DND-41 (cell line): Measurements from ENCODE around the gene DOLPP1.

Experiments
- ATAC-seq: fragments of 200-7000 bp; cut with Tn5 transposase; 3 replicates; pipeline ENCODE4 v1.9.1; 2021; ENCODE audit warnings: low read depth; ENCODE audit not compliant: insufficient read depth
- DNase-seq: peaks from one replicate; pipeline ENCODE4 v3.0.0-alpha.2; 2020
- H2AFZ ChIP-seq: 2 replicates; pipeline ENCODE4 v1.6.0; 2012; ENCODE audit warnings: low read depth, low read length
- H3K27ac ChIP-seq: 2 replicates; pipeline ENCODE4 v1.5.1; 2012; ENCODE audit warnings: low read length, inconsistent platforms
- H3K27me3 ChIP-seq: fragments of 200-600 bp; sonication (generic); 2 replicates; pipeline ENCODE4 v1.6.0; 2012; ENCODE audit warnings: low read length, mild to moderate bottlenecking, inconsistent platforms; ENCODE audit not compliant: insufficient read depth, poor library complexity
- H3K36me3 ChIP-seq: 2 replicates; pipeline ENCODE4 v1.5.1; 2012; ENCODE audit warnings: low read length, inconsistent platforms; ENCODE audit not compliant: insufficient read depth
- H3K4me1 ChIP-seq: 2 replicates; pipeline ENCODE4 v1.5.1; 2012; ENCODE audit warnings: mild to moderate bottlenecking, low read length; ENCODE audit not compliant: insufficient read depth
- H3K4me2 ChIP-seq: 2 replicates; pipeline ENCODE4 v1.6.0; 2012; ENCODE audit warnings: mild to moderate bottlenecking, moderate library complexity, low read length, inconsistent platforms; ENCODE audit not compliant: insufficient read depth
- H3K4me3 ChIP-seq, 2 experiments: fragments of 200-600 bp in 1 of 2; shearing (Covaris generic) in 1 of 2; 2 replicates each; pipeline ENCODE4 v1.5.1; 2012 to 2016; ENCODE audit warnings: inconsistent platforms in 2 of 2, low read length in 2 of 2, mild to moderate bottlenecking in 2 of 2, low read depth in 1 of 2, moderate library complexity in 1 of 2
- H3K79me2 ChIP-seq: 2 replicates; pipeline ENCODE4 v1.6.0; 2012; ENCODE audit warnings: low read length, inconsistent platforms; ENCODE audit not compliant: insufficient read depth
- H3K9ac ChIP-seq: 2 replicates; pipeline ENCODE4 v1.6.0; 2012; ENCODE audit warnings: low read depth, mild to moderate bottlenecking, inconsistent platforms, low read length, moderate library complexity
- H3K9me3 ChIP-seq: 2 replicates; pipeline ENCODE4 v1.5.1; 2012; ENCODE audit warnings: low read length, moderate library complexity, mild to moderate bottlenecking, inconsistent platforms; ENCODE audit not compliant: insufficient read depth, severe bottlenecking
- H4K20me1 ChIP-seq: 2 replicates; pipeline ENCODE4 v1.6.0; 2012; ENCODE audit warnings: low read length; ENCODE audit not compliant: insufficient read depth
- EZH2 ChIP-seq: IDR thresholded peaks from 3 replicates; pipeline ENCODE4 v1.6.1; 2012; ENCODE audit warnings: borderline replicate concordance, low read depth, mild to moderate bottlenecking, moderate library complexity, low read length, inconsistent platforms; ENCODE audit not compliant: severe bottlenecking
- TF ChIP-seq, protein P1 (sequence below): IDR thresholded peaks from 2 replicates; pipeline ENCODE4 v1.5.1; 2012; ENCODE audit warnings: borderline replicate concordance, low read length, moderate library complexity, mild to moderate bottlenecking; ENCODE audit not compliant: poor library complexity, severe bottlenecking; ENCODE audit errors: extremely low read depth

The DOLPP1 gene

DNA sequence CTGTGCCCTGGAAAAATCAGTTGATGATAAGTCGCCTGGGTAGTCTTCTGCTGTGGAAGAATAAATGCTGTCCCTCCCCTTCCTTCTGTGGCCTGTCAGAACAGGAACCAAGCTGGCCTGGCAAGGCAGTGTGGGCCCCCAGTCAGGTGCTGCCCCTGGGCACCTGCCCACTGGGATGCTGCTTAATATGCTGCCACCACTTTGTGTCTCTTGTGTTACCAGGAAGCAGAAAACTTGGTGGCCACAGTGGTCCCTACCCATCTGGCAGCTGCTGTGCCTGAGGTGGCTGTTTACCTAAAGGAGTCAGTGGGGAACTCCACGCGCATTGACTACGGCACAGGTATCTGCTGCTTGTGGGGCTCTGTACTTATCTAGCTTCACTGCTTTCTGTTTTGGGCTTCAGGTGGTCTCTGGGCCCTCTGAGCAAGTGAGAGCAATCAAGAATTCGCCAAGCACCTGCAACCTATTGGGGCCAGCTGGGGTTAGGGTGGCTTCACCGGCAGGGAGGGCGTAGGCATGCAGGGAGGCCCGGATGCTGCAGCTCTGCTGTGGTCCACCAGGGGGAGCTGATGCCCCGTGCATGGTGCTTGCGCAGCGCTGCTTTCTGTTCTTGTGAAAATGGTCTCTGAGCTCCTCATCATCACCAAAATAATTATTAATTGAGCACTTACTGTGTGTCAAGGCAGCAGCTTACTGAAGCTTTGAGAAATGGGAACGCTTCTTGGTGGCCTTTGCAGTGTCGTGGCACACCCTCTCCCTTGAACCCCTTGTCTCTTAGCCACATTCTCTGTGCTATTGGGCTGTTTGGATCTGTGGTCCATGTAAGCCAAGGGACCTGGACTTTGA, 50.6 kb downstream of the DOLPP1 start:
- TF ChIP-seq, protein P1, sequence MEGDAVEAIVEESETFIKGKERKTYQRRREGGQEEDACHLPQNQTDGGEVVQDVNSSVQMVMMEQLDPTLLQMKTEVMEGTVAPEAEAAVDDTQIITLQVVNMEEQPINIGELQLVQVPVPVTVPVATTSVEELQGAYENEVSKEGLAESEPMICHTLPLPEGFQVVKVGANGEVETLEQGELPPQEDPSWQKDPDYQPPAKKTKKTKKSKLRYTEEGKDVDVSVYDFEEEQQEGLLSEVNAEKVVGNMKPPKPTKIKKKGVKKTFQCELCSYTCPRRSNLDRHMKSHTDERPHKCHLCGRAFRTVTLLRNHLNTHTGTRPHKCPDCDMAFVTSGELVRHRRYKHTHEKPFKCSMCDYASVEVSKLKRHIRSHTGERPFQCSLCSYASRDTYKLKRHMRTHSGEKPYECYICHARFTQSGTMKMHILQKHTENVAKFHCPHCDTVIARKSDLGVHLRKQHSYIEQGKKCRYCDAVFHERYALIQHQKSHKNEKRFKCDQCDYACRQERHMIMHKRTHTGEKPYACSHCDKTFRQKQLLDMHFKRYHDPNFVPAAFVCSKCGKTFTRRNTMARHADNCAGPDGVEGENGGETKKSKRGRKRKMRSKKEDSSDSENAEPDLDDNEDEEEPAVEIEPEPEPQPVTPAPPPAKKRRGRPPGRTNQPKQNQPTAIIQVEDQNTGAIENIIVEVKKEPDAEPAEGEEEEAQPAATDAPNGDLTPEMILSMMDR = peak; percentile 97
- TF ChIP-seq EZH2 = no peak
- Histone ChIP-seq H3K27me3 (no peaks in the 10 kb centered on the region), H3K79me2 (no peaks in the 10 kb centered on the region), H3K9me3 (no peaks in the 10 kb centered on the region), H4K20me1 (peaks cover 7% of the 10 kb centered on the region), H3K4me1 (no peaks in the 10 kb centered on the region), H3K4me3 (no peak overlapping the region), H3K9ac (no peak overlapping the region), H3K4me2 (no peak overlapping the region), H3K36me3 (peaks cover 84% of the 10 kb centered on the region), H2AFZ (no peak overlapping the region), H3K27ac (no peak overlapping the region)
- DNase-seq = peak; percentile 79
- peak; percentile 99 for ATAC-seq

DNA sequence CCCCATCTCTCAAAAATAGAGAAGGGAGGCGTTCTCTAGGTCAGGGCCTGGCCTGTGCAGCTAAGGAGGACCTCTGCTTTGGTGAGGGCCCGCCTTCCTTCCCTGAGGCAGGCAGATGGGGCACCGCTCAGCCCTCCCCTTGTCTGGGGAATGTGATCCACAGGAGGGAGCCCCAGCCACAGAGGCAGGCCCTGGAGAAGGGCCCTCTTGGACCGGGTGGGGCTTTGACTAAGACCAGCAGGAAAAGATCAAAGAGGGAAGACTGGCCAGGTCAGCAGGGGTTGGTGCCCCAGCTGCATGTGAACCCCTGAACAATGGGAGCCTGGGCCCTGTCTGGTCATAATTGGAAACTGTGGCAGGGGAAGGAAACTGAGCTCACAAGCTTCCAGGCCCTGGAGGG, 52.2 kb downstream of the DOLPP1 start:
- no peaks in the 10 kb centered on the region for H3K9me3 ChIP-seq
- H3K27me3 ChIP-seq = no peaks in the 10 kb centered on the region
- no peak overlapping the region for H3K4me3 ChIP-seq
- H3K4me1 ChIP-seq = no peaks in the 10 kb centered on the region
- H3K36me3 ChIP-seq = peaks cover 80% of the 10 kb centered on the region
- H3K9ac ChIP-seq = no peak overlapping the region
- peaks cover 7% of the 10 kb centered on the region for H4K20me1 ChIP-seq
- H3K27ac ChIP-seq = no peak overlapping the region
- TF ChIP-seq, protein P1 = no peak
- no peak for TF ChIP-seq EZH2
- H3K79me2 ChIP-seq = no peaks in the 10 kb centered on the region
- no peak for ATAC-seq
- H3K4me2 ChIP-seq = no peak overlapping the region
- no peak for DNase-seq
- H2AFZ ChIP-seq = no peak overlapping the region

DNA sequence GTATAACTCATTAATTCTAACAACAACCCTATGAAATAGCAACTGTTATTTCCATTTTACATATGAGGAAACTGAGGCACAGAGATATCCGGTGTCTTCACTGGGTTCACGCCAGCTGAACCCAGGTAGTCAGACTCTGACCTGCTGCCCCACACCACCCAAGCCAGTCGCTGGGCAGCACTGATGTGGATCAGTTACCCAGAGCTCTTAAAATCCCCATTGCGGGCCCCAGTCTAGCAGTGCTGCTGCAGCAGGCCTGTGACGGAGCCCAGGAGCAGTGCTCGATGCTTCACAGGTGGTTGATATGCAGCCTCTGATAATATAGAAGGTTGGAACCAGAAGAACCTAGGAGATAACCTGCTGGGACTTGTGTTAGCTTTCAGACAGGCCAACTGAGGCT, 54.6 kb downstream of the DOLPP1 start:
- H4K20me1 ChIP-seq = peaks cover 7% of the 10 kb centered on the region
- no peaks in the 10 kb centered on the region for H3K27me3 ChIP-seq
- peaks cover 68% of the 10 kb centered on the region for H3K36me3 ChIP-seq
- H3K4me2 ChIP-seq = no peak overlapping the region
- no peak overlapping the region for H3K9ac ChIP-seq
- TF ChIP-seq, protein P1 = no peak
- TF ChIP-seq EZH2 = no peak
- H3K4me1 ChIP-seq = peaks cover 19% of the 10 kb centered on the region
- no peaks in the 10 kb centered on the region for H3K79me2 ChIP-seq
- no peaks in the 10 kb centered on the region for H3K9me3 ChIP-seq
- H3K4me3 ChIP-seq = no peak overlapping the region
- H2AFZ ChIP-seq = no peak overlapping the region
- ATAC-seq = no peak
- no peak overlapping the region for H3K27ac ChIP-seq
- DNase-seq = no peak
